ENCODE results near the gene DBX2.

DNA sequence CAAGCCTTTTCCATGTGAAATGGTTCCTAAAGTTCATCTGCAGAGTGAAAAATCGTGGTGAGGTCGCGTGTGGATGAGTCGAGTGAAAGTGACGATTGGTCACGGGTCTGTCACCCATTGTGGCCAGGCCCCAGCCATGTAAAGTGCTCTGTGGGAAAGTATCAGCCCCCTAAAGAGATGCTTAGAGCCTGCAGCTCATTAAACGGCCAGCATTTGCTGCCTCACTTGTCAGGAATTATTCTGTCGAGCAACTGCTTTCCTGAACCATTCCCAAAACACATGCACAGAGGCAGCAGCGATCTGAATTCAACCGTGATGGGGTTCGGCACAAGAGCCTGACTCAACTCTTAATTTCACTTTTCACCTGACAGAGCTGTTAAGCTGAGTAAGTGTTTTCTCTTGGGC lies 16.0 kb downstream of the DBX2 start:
- TF ChIP-seq, protein P1, sequence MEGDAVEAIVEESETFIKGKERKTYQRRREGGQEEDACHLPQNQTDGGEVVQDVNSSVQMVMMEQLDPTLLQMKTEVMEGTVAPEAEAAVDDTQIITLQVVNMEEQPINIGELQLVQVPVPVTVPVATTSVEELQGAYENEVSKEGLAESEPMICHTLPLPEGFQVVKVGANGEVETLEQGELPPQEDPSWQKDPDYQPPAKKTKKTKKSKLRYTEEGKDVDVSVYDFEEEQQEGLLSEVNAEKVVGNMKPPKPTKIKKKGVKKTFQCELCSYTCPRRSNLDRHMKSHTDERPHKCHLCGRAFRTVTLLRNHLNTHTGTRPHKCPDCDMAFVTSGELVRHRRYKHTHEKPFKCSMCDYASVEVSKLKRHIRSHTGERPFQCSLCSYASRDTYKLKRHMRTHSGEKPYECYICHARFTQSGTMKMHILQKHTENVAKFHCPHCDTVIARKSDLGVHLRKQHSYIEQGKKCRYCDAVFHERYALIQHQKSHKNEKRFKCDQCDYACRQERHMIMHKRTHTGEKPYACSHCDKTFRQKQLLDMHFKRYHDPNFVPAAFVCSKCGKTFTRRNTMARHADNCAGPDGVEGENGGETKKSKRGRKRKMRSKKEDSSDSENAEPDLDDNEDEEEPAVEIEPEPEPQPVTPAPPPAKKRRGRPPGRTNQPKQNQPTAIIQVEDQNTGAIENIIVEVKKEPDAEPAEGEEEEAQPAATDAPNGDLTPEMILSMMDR (IDR thresholded peaks at IDR 0.05) = no peak
- no peak for TF ChIP-seq POLR2A (IDR thresholded peaks at IDR 0.05)
- TF ChIP-seq EP300 (IDR thresholded peaks at IDR 0.05) = no peak
